ENCODE results near the gene FXYD2. TPM values are rescaled to one million over a fixed set of nuclear protein-coding genes. Genes with fewer than 3 reads are reported as not detected.

The FXYD2 gene
- total RNA-seq, 3 donors from 2014 or later (not counting 1 experiment from before 2014, with no cell fraction given) = 0.75 to 0.78 TPM; not detected in 1

- Histone ChIP-seq H3K9me3 (ENCODE audit: control insufficient read depth, insufficient read depth, low read length) (no peaks in the 10 kb centered on the region), H3K4me3 (ENCODE audit: low read length) (no peak overlapping the region), H3K4me1 (ENCODE audit: control insufficient read depth, insufficient read depth, low read length) (no peaks in the 10 kb centered on the region), H3K27ac (ENCODE audit: low read length) (no peak overlapping the region), H3K36me3 (ENCODE audit: control insufficient read depth, insufficient read depth, low read length) (no peaks in the 10 kb centered on the region), H3K27me3 (ENCODE audit: control insufficient read depth, insufficient read depth, low read length) (no peaks in the 10 kb centered on the region)
- TF ChIP-seq CTCF (IDR thresholded peaks at IDR 0.05) = no peak
- intact Hi-C loops (cut with micrococcal nuclease) = no loop called here
- Mint-ChIP-seq H3K4me1 (no peaks in the 10 kb centered on the region), H3K4me3 (no peak overlapping the region), H3K27me3 (ENCODE audit: low read depth in 2 of 2) (peaks cover 36 to 73% of the 10 kb centered on the region in 2 donors), H3K9me3 (no peaks in the 10 kb centered on the region), H3K27ac (no peak overlapping the region), H3K36me3 (no peaks in the 10 kb centered on the region)
- WGBS (ENCODE audit: insufficient coverage) = 75% methylated on average over 13 of the region's 14 CpGs
- DNase-seq (no peak), ATAC-seq (no peak)
These were observed 38.2 kb downstream of the FXYD2 start for GRCh38 chr11:117786135-117786870.

GRCh38 chr11:117782101-117782500, 42.4 kb downstream of the FXYD2 start:
- H3K9me3 Mint-ChIP-seq = no peaks in the 10 kb centered on the region
- no peaks in the 10 kb centered on the region for H3K4me1 Mint-ChIP-seq
- no peak overlapping the region for H3K4me3 Mint-ChIP-seq
- no peak overlapping the region for H3K27ac Mint-ChIP-seq
- intact Hi-C loops (cut with micrococcal nuclease) = no loop called here
- Histone ChIP-seq H3K9me3 (ENCODE audit: control insufficient read depth, insufficient read depth, low read length) (no peaks in the 10 kb centered on the region), H3K4me1 (ENCODE audit: control insufficient read depth, insufficient read depth, low read length) (no peaks in the 10 kb centered on the region), H3K27ac (ENCODE audit: low read length) (no peak overlapping the region), H3K27me3 (ENCODE audit: control insufficient read depth, insufficient read depth, low read length) (no peaks in the 10 kb centered on the region), H3K36me3 (ENCODE audit: control insufficient read depth, insufficient read depth, low read length) (no peaks in the 10 kb centered on the region), H3K4me3 (ENCODE audit: low read length) (no peak overlapping the region)
- DNase-seq = no peak
- peaks cover 38 to 74% of the 10 kb centered on the region in 2 donors for H3K27me3 Mint-ChIP-seq (ENCODE audit: low read depth in 2 of 2)
- TF ChIP-seq CTCF (IDR thresholded peaks at IDR 0.05) = no peak
- WGBS (ENCODE audit: insufficient coverage) = 84% methylated on average over 11 of the region's 11 CpGs
- no peak for ATAC-seq
- H3K36me3 Mint-ChIP-seq = no peaks in the 10 kb centered on the region

DNA sequence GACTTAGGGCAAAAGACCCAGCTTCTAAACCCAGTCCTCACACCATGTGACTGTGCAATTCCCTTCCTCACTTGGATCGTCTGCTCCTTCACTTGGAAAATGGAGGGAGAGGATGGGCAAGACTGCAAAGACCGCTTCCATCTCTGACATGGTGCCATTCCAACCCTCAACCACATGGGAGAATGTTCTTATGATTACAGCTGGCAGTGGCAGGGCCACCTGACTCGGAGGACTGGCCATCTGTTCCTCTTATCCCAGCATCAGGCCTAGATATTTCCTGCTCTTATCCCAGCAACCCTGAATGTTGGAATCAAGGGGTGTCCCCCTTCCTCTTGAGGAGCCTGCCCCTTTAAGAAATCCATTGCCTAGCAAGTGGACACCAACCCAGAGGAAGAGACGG, 42.9 kb downstream of the FXYD2 start:
- Mint-ChIP-seq H3K9me3 (no peaks in the 10 kb centered on the region), H3K27ac (no peak overlapping the region), H3K36me3 (no peaks in the 10 kb centered on the region), H3K27me3 (ENCODE audit: low read depth in 2 of 2) (peaks cover 41 to 69% of the 10 kb centered on the region in 2 donors), H3K4me3 (no peak overlapping the region), H3K4me1 (no peaks in the 10 kb centered on the region)
- no peaks in the 10 kb centered on the region for H3K4me1 ChIP-seq (ENCODE audit: control insufficient read depth, insufficient read depth, low read length)
- H3K36me3 ChIP-seq (ENCODE audit: control insufficient read depth, insufficient read depth, low read length) = no peaks in the 10 kb centered on the region
- ATAC-seq (no peak), DNase-seq (no peak)
- H3K27me3 ChIP-seq (ENCODE audit: control insufficient read depth, insufficient read depth, low read length) = no peaks in the 10 kb centered on the region
- H3K9me3 ChIP-seq (ENCODE audit: control insufficient read depth, insufficient read depth, low read length) = no peaks in the 10 kb centered on the region
- 79% methylated on average over 3 of the region's 4 CpGs for WGBS (ENCODE audit: insufficient coverage)
- no peak for TF ChIP-seq CTCF (IDR thresholded peaks at IDR 0.05)
- no peak overlapping the region for H3K27ac ChIP-seq (ENCODE audit: low read length)
- no peak overlapping the region for H3K4me3 ChIP-seq (ENCODE audit: low read length)
- intact Hi-C loops (cut with micrococcal nuclease) = no loop called here

- Mint-ChIP-seq H3K36me3 (no peaks in the 10 kb centered on the region), H3K4me3 (no peak overlapping the region), H3K27me3 (ENCODE audit: low read depth in 2 of 2) (peaks cover 40 to 63% of the 10 kb centered on the region in 2 donors), H3K27ac (no peak overlapping the region), H3K9me3 (no peaks in the 10 kb centered on the region), H3K4me1 (no peaks in the 10 kb centered on the region)
- Histone ChIP-seq H3K27ac (ENCODE audit: low read length) (no peak overlapping the region), H3K36me3 (ENCODE audit: control insufficient read depth, insufficient read depth, low read length) (no peaks in the 10 kb centered on the region), H3K4me1 (ENCODE audit: control insufficient read depth, insufficient read depth, low read length) (no peaks in the 10 kb centered on the region), H3K9me3 (ENCODE audit: control insufficient read depth, insufficient read depth, low read length) (no peaks in the 10 kb centered on the region), H3K4me3 (ENCODE audit: low read length) (no peak overlapping the region), H3K27me3 (ENCODE audit: control insufficient read depth, insufficient read depth, low read length) (no peaks in the 10 kb centered on the region)
- whole genome bisulfite sequencing (ENCODE audit: insufficient coverage) = 92% methylated on average over 26 of the region's 26 CpGs
- TF ChIP-seq CTCF (IDR thresholded peaks at IDR 0.05) = no peak
- intact Hi-C loops (cut with micrococcal nuclease) = no loop called here
- ATAC-seq = no peak
- DNase-seq = no peak
These were observed 44.1 kb downstream of the FXYD2 start for GRCh38 chr11:117780456-117780855.

Measured in natural killer cell (primary cell).